Melanocyte of skin (primary cell): ENCODE measurements around the gene DCAF12L1. TPM values are rescaled to one million over a fixed set of nuclear protein-coding genes. Genes with fewer than 3 reads are reported as not detected.

Experiments
- small RNA-seq, 2 donors: library from RNA; depleted of rRNA; stranded (forward); fragments of <200 nt; gene quantifications; one replicate each; pipeline ENCODE3, GENCODE V24; 2012
- total RNA-seq, 2 donors: library from RNA; depleted of rRNA; stranded (reverse); fragments of >200 nt; gene quantifications; 2 replicates each; pipeline ENCODE4 v1.2.3, GENCODE V29; 2012

Gene DCAF12L1
- total RNA-seq, result 1 to 10 TPM; 1.0 to 2.0 TPM

GRCh38 chrX:126552313-126553022 is at the start of gene DCAF12L1:
TSS of gene DCAF12L1 (minus strand) at chrX:126552814. CDS start at chrX:126552608, 206 bp downstream.

Small RNA genes lying within 50 kb of the gene (small RNA-seq; reads per million reads assigned to genes)
- gene Z69908.1, result 0 reads per million in 2 donors
